Activated CD4-positive, alpha-beta T cell treated with anti-CD3 and anti-CD28 coated beads for 36 hours (primary cell): Measurements from ENCODE around the gene SLC40A1. TPM values are rescaled to one million over a fixed set of nuclear protein-coding genes. Genes with fewer than 3 reads are reported as not detected.

Experiments
- ATAC-seq: fragments of 200-7000 bp; cut with Tn5 transposase; one replicate; pipeline ENCODE4 v1.10.0; 2021; ENCODE audit warnings: mild to moderate bottlenecking, moderate library complexity
- CTCF ChIA-PET: fragments of 350-600 bp; sonication (Branson Sonifier 250); formaldehyde crosslinking; loops from one replicate; lab custom pipeline; 2021; ENCODE audit warnings: antibody characterized with exemption; lab: Charles Lee
- POLR2A ChIA-PET: fragments of 350-600 bp; sonication (Branson Sonifier 250); formaldehyde crosslinking; loops from one replicate; lab custom pipeline; 2021; ENCODE audit warnings: antibody characterized with exemption, inconsistent platforms; lab: Charles Lee
- DNase-seq: peaks from one replicate; pipeline ENCODE4 v3.0.0-alpha.2; 2020
- H3K27ac Mint-ChIP-seq: one replicate; pipeline ENCODE4 v1.8.0; 2021; ENCODE audit warnings: mixed read lengths
- H3K27me3 Mint-ChIP-seq: one replicate; pipeline ENCODE4 v1.8.0; 2021; ENCODE audit warnings: mixed read lengths
- H3K36me3 Mint-ChIP-seq: one replicate; pipeline ENCODE4 v1.8.0; 2021; ENCODE audit warnings: low read depth, mixed read lengths
- H3K4me1 Mint-ChIP-seq: one replicate; pipeline ENCODE4 v1.8.0; 2021; ENCODE audit warnings: mixed read lengths
- H3K4me3 Mint-ChIP-seq: one replicate; pipeline ENCODE4 v1.8.0; 2021; ENCODE audit warnings: mild to moderate bottlenecking, moderate library complexity, mixed read lengths
- H3K9me3 Mint-ChIP-seq: one replicate; pipeline ENCODE4 v1.8.0; 2021; ENCODE audit warnings: low read depth, mixed read lengths
- intact Hi-C, 2 experiments: fragments of 100-400 bp; cut with DNase I in 1 of 2; cut with micrococcal nuclease in 1 of 2; formaldehyde crosslinking; loops; one replicate each; pipeline versions ENCODE4 v1.14.2 to v1.15.1; 2022 to 2024; cut with DNase I, micrococcal nuclease
- total RNA-seq, 2 experiments: library from RNA; stranded (reverse); gene quantifications; one replicate each; pipeline ENCODE4 v1.2.3, GENCODE V29; 2021

Gene SLC40A1
- total RNA-seq, 2 experiments from 2014 or later = 4.2 TPM

DNA sequence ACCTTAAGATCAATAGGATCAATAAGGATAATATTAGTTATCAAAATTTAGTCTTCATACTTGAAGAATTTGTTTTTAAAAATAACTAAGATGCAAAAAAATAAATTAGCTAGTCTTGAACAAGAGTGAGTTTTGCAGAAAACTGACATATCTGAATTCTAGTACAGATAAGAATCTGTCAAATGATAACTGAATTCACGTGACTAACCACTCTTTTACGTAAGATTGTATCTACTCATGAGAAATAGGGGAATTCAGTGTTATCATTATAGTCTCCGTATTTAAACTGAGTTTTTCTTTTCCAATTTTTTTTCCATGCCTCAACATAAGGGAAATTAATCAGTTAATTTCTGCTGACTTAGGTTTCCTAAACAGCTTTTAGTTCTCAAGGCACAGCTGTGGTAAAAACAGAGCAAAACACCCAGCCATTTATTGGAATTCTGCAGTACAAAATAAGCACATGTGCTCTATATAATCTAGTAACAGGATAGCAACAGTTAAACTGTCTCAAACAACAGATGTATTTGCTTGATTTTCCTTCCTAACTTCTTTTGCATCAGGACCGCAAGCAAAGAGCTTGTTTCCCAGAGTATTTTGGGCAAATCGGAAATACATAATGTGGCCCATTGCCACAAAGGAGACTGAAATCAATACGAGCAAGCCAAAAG, 19.1 kb downstream of the SLC40A1 start:
- CTCF ChIA-PET = interaction anchor here (0.6 to 0.9 kb wide), 2 partner anchors 13 to 83 kb away, joined by 3 to 4 read pairs; no protein-coding TSS in a partner anchor
- intact Hi-C loops = no loop called here
- Mint-ChIP-seq H3K27ac (no peak overlapping the region), H3K4me1 (peaks cover 10% of the 10 kb centered on the region), H3K9me3 (no peaks in the 10 kb centered on the region), H3K36me3 (peaks cover 19% of the 10 kb centered on the region), H3K27me3 (no peaks in the 10 kb centered on the region), H3K4me3 (no peak overlapping the region)
- POLR2A ChIA-PET = no interaction called here
- DNase-seq = no peak
- no peak for ATAC-seq

DNA sequence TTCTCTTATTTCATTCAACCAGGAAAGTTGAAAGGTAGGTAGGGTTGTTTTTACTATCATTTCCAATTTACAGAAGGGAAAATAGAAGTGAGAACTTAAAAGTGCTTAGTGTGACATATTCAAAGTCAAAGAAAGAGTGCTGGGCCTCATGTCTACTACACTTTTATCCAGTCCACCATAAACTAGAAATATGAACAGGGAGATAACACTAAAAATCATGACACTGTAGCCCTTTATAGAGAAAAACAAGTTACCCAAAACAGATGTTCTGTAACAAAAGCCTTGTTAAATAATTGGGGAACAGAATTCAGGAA, 20.4 kb downstream of the SLC40A1 start:
- ChIA-PET CTCF (interaction anchor here (0.6 kb wide), 1 partner anchor 443 kb away, joined by 4 read pairs; no protein-coding TSS in a partner anchor), POLR2A (no interaction called here)
- H3K4me1 Mint-ChIP-seq = peaks cover 9% of the 10 kb centered on the region
- no peaks in the 10 kb centered on the region for H3K9me3 Mint-ChIP-seq
- H3K27me3 Mint-ChIP-seq = no peaks in the 10 kb centered on the region
- no peak overlapping the region for H3K4me3 Mint-ChIP-seq
- intact Hi-C loops = no loop called here
- H3K27ac Mint-ChIP-seq = no peak overlapping the region
- H3K36me3 Mint-ChIP-seq = peaks cover 17% of the 10 kb centered on the region
- DNase-seq (no peak), ATAC-seq (no peak)

DNA sequence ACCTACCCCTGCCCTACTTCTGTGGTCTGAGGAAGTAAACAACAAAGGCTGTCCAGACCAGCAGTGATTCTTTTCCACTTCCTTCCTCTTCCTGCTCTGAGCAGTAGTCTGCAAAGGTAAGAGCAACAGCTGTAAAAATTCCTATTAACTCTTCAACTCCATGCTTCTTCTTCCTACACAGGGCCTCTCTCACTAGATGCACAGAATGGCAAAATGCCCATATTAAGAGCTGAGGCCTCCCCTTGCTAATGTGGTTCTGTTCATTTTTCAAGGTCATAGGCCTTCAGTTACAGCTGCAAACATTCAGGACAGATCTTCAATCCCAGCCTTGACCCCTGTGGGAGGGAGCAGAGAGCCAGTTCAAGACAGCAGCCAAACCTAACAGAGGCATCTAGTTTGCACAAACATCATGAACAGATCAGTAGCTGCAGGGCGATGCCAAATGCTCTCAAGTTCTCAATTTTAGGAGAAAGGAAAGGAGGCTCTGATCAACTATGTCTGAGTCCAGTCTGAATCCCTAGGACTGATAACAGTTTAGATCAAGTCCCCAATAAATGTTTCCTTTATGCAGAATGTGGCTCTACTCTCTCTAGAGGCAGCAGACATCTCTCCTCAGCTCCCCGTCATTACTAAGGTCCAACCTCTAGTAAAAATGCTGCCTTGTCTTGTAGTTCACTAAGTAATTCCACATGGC, 20.9 kb downstream of the SLC40A1 start:
- Mint-ChIP-seq H3K27ac (no peak overlapping the region), H3K36me3 (peaks cover 13% of the 10 kb centered on the region), H3K4me3 (no peak overlapping the region), H3K4me1 (peaks cover 9% of the 10 kb centered on the region), H3K9me3 (no peaks in the 10 kb centered on the region), H3K27me3 (no peaks in the 10 kb centered on the region)
- ChIA-PET CTCF (interaction anchor here (0.6 to 0.9 kb wide), 2 partner anchors 14 to 442 kb away, joined by 4 read pairs; no protein-coding TSS in a partner anchor), POLR2A (no interaction called here)
- DNase-seq (no peak), ATAC-seq (no peak)
- intact Hi-C loops = no loop called here

DNA sequence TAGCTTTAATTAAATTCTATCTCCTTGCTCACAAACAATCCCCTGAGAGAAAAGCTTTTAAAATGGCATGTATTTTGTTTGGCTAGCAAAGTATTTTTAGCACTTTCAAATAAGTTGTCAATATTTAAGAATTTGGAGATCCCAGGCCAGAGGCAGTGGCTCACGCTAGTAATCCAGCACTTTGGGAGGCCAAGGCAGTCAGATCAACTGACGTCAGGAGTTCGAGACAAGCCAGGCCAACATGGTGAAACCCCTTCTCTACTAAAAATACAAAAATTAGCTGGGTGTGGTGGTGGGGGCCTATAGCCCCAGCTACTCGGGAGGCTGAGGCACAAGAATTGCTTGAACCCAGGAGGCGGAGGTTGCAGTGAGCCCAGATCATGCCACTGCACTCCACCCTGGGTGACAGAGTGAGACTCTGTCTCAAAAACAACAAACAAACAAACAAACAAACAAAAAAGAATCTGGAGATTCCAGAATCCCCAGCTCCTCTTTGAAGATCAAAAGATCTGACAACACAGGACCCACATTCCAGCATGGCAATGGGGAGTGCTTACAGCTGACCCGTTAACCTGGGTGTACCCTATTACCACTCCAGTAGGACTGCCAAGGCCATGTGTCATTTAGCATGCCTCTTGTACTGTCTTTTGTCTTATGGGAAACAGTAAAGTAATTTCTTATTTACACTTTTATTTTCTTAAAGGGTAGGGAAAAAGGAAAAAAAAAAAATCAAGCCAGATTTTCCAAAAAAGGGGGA, 21.9 kb downstream of the SLC40A1 start:
- peaks cover 7% of the 10 kb centered on the region for H3K36me3 Mint-ChIP-seq
- intact Hi-C loops = no loop called here
- CTCF ChIA-PET = interaction anchor here (0.9 to 1.5 kb wide), 2 partner anchors 11 to 15 kb away, joined by 4 to 8 read pairs; no protein-coding TSS in a partner anchor
- H3K4me1 Mint-ChIP-seq = peaks cover 9% of the 10 kb centered on the region
- H3K27ac Mint-ChIP-seq = no peak overlapping the region
- DNase-seq (no peak), ATAC-seq (no peak)
- no peaks in the 10 kb centered on the region for H3K27me3 Mint-ChIP-seq
- no peaks in the 10 kb centered on the region for H3K9me3 Mint-ChIP-seq
- POLR2A ChIA-PET = no interaction called here
- H3K4me3 Mint-ChIP-seq = no peak overlapping the region

DNA sequence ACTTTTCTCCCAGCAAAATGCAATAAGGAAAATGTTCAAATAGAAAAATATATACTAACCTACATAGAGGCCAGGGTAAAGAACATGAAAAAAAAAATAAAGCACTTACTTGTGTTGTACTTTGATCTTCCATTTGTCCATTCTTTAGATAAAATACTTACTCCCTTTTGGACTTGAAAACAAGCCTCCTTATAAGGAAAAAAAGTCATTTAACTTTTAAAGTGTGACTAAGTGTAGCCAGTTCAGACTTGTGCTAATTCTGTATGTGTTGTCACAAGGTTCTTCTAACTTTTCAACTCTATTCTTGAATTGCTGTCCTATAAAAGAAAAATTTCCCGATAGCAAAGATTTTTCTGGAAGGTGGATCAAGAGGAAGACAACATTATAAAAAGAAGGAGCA, 23.2 kb downstream of the SLC40A1 start:
- Mint-ChIP-seq H3K4me3 (no peak overlapping the region), H3K27ac (no peak overlapping the region), H3K9me3 (no peaks in the 10 kb centered on the region), H3K27me3 (no peaks in the 10 kb centered on the region), H3K4me1 (peaks cover 9% of the 10 kb centered on the region), H3K36me3 (peaks cover 4% of the 10 kb centered on the region)
- DNase-seq (no peak), ATAC-seq (no peak)
- CTCF ChIA-PET = interaction anchor here (1.5 kb wide), 1 partner anchor 9 kb away, joined by 8 read pairs; no protein-coding TSS in a partner anchor
- POLR2A ChIA-PET = no interaction called here
- intact Hi-C loops = no loop called here

DNA sequence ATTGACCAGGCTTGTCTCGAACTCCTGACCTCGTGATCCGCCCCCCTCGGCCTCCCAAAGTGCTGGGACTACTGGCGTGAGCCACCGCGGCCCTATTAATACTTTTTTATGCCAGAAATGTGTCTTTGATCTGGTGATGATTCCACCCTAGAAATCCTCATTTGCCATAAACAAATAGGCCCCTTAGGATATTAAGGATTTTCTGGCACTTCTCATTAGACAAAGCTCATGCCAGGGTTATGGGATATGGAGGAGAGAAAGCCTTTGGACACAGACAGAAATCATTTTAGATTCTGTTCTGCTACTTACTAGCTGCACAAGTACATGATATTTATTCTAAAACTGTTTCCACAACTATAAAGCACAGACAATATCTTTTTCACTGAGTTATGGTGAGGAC, 24.1 kb downstream of the SLC40A1 start:
- Mint-ChIP-seq H3K4me3 (no peak overlapping the region), H3K27ac (no peak overlapping the region), H3K9me3 (no peaks in the 10 kb centered on the region), H3K27me3 (no peaks in the 10 kb centered on the region), H3K36me3 (peaks cover 1% of the 10 kb centered on the region), H3K4me1 (peaks cover 9% of the 10 kb centered on the region)
- ChIA-PET POLR2A (no interaction called here), CTCF (no interaction called here)
- no peak for ATAC-seq
- intact Hi-C loops = no loop called here
- DNase-seq = no peak

DNA sequence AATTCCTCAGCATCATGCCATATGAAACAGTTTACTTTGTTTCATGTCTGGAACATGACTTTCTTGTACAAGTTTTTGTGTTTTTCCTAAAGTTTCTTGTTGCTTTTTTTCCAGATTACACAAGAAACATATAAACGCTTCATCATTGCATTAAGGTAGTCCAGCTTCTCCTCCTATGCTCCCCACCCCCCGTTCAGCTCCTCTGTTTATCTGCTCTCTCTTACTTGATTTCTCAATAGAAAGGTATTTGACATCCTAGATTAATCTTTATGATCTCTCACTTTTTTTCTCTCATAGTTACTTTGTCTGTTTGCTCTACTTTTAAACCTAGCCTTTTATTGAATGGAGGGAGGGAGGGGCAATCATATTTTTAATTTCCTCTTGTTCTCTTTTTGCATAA, 25.4 kb downstream of the SLC40A1 start:
- H3K27me3 Mint-ChIP-seq = no peaks in the 10 kb centered on the region
- no peaks in the 10 kb centered on the region for H3K9me3 Mint-ChIP-seq
- intact Hi-C loops = no loop called here
- H3K36me3 Mint-ChIP-seq = no peaks in the 10 kb centered on the region
- CTCF ChIA-PET = no interaction called here
- DNase-seq = no peak
- ATAC-seq = no peak
- peaks cover 9% of the 10 kb centered on the region for H3K4me1 Mint-ChIP-seq
- POLR2A ChIA-PET = no interaction called here
- no peak overlapping the region for H3K27ac Mint-ChIP-seq
- H3K4me3 Mint-ChIP-seq = no peak overlapping the region

DNA sequence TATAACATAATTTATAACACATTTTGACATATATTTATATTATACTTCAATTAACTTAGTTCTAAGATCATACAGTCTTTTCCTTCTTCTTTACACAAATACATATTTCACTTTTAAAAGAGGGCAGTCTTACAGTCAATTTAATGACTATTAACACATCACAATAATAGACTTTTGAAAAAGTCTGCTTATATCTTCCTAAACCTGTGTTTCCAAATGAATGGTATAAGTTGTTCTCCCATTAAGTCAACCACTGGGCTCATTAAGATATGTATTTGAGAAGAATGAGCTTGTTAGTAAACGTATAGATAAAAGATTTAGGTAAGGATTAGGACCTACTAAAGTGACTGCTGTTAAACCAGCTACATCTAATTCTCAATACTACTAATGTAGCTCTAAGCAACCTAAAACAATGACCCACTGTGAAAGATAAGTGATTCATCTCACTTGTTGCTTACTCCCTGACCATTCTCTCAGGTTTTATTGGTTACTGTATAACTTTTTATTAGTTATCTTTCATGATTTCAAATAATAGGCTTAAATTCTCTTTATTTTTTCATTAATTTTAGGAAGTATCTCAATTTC, 27.0 kb downstream of the SLC40A1 start:
- no peak overlapping the region for H3K4me3 Mint-ChIP-seq
- POLR2A ChIA-PET = no interaction called here
- intact Hi-C loops = no loop called here
- H3K36me3 Mint-ChIP-seq = no peaks in the 10 kb centered on the region
- DNase-seq (no peak), ATAC-seq (no peak)
- no peaks in the 10 kb centered on the region for H3K9me3 Mint-ChIP-seq
- no peaks in the 10 kb centered on the region for H3K27me3 Mint-ChIP-seq
- CTCF ChIA-PET = no interaction called here
- H3K4me1 Mint-ChIP-seq = no peaks in the 10 kb centered on the region
- H3K27ac Mint-ChIP-seq = no peak overlapping the region

DNA sequence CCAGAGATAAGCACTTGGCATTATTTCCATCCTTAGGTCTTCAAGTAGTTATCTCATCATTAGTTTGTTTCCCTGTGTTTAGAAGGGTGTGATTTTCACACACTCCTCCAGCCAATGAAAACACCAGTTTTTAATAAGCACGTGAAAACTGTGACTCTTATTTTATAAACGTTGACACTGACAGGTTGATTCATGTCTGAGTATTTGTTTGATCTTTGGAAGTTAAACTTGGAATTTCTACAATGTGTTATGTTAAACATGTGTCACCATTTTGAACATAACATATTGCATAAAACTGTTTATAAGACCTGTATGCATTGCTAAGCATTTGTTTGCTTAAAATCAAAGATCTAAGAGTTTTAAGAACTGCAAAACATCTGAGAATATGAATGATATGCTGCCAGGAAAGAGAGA, 27.6 kb downstream of the SLC40A1 start:
- intact Hi-C loops = no loop called here
- Mint-ChIP-seq H3K4me1 (no peaks in the 10 kb centered on the region), H3K9me3 (no peaks in the 10 kb centered on the region), H3K36me3 (no peaks in the 10 kb centered on the region), H3K27ac (no peak overlapping the region), H3K4me3 (no peak overlapping the region), H3K27me3 (no peaks in the 10 kb centered on the region)
- CTCF ChIA-PET = interaction anchor here (1.4 kb wide), 1 partner anchor 16 kb away, joined by 6 read pairs; no protein-coding TSS in a partner anchor
- ATAC-seq (no peak), DNase-seq (no peak)
- POLR2A ChIA-PET = no interaction called here

DNA sequence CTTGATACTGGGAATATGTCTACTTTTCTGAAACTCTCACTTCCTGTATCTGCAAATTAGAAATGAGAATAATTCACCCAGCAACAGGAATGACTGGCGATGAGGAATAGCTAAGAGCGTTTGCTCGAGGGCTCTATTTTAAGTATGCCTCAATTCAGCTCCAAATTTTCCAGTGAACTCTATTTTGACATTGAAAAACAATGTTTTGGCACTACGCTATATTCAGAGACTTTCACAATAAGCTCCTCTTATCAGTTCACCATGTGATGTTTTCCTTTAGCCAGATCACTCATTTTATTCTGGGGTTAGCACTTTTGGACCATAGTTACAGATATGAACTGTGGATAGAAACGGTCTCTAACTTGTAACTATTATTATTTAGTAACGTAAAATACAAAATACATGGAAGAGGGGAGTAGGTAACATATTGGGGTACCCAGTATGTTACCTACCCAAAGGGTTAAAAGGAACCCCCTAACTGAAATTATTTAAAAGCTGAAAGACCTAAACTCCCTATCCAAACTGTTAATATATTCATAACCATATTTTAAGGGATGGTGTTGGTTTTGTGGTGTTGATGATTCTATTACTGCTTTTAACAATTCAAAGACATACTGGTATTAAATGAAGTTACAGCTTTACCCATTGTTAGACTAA, 28.1 kb downstream of the SLC40A1 start:
- Mint-ChIP-seq H3K4me3 (no peak overlapping the region), H3K9me3 (no peaks in the 10 kb centered on the region), H3K27me3 (no peaks in the 10 kb centered on the region), H3K36me3 (no peaks in the 10 kb centered on the region), H3K4me1 (no peaks in the 10 kb centered on the region), H3K27ac (no peak overlapping the region)
- CTCF ChIA-PET = interaction anchor here (0.9 to 1.4 kb wide), 2 partner anchors 16 to 28 kb away, joined by 4 to 6 read pairs; partner anchors contain the start of gene SLC40A1
- POLR2A ChIA-PET = no interaction called here
- ATAC-seq (no peak), DNase-seq (no peak)
- intact Hi-C loops = no loop called here

DNA sequence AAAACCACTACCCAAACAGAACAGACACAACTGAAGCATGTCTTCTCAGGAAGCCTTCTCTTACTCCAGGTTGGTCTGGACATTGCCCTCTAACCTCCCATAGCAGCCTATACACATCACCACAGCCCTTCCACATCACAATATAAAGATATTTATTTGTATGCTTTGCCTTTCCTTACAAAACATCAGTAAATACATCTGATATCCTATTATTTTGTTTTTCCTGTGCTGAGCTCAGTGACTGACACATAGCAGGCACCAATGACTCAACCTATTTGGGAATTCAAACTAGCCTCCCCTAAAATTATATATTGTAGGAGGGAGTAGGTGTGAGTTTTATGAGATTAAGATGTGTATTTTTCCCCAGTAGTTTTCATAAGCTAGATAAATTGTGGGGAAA, 28.8 kb downstream of the SLC40A1 start:
- ATAC-seq = no peak
- POLR2A ChIA-PET = no interaction called here
- Mint-ChIP-seq H3K4me3 (no peak overlapping the region), H3K36me3 (no peaks in the 10 kb centered on the region), H3K27me3 (no peaks in the 10 kb centered on the region), H3K4me1 (no peaks in the 10 kb centered on the region), H3K27ac (no peak overlapping the region), H3K9me3 (no peaks in the 10 kb centered on the region)
- intact Hi-C loops = no loop called here
- DNase-seq = no peak
- CTCF ChIA-PET = interaction anchor here (0.6 to 1.4 kb wide), 3 partner anchors 15 to 74 kb away, joined by 3 to 6 read pairs (median 4); partner anchors contain the start of gene SLC40A1
